Hindlimb muscle (tissue), 1 donor: ENCODE measurements around the gene SPINT2. TPM values are rescaled to one million over a fixed set of nuclear protein-coding genes. Genes with fewer than 3 reads are reported as not detected.
A peak's percentile ranks its signal among the peaks of the same experiment; 100 is the strongest.

ENCODE experiments used
- DNase-seq: peaks from one replicate; pipeline ENCODE4 v3.0.0-alpha.2; 2013
- polyA plus RNA-seq: library from polyadenylated mRNA; unstranded; fragments of 120-200 nt; gene quantifications from one replicate; pipeline ENCODE4 v1.2.1, GENCODE V29; 2013; ENCODE audit not compliant: insufficient read length

The SPINT2 gene
- polyA plus RNA-seq, 1 donor, result 5.2 TPM

DNA sequence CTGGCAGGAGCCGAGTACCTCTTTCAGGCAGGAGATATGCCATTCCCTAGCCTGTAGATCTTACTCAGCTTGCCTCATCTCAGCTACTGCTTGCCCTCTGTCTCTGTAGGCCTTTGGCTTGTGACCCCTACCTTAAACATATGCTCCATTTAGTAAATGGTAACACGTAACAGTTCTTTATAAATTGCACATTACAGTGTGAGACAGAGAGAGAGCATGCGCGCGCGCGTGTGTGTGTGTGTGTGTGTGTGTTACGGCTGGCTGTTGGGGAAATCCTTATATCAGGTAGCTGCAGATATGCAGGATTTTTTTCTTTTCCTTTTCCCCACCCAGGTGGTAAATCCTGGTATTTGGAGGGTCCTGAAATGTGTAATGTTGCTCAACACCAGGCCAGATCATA lies 4.2 kb downstream of the SPINT2 start:
- no peak for DNase-seq

GRCh38 chr19:38270587-38271167 lies 6.3 kb downstream of the SPINT2 start:
- DNase-seq, result no peak

GRCh38 chr19:38273499-38273898 lies 9.1 kb downstream of the SPINT2 start:
- DNase-seq, result no peak

- no peak for DNase-seq
These were observed 10.4 kb downstream of the SPINT2 start for GRCh38 chr19:38274739-38275138.

DNA sequence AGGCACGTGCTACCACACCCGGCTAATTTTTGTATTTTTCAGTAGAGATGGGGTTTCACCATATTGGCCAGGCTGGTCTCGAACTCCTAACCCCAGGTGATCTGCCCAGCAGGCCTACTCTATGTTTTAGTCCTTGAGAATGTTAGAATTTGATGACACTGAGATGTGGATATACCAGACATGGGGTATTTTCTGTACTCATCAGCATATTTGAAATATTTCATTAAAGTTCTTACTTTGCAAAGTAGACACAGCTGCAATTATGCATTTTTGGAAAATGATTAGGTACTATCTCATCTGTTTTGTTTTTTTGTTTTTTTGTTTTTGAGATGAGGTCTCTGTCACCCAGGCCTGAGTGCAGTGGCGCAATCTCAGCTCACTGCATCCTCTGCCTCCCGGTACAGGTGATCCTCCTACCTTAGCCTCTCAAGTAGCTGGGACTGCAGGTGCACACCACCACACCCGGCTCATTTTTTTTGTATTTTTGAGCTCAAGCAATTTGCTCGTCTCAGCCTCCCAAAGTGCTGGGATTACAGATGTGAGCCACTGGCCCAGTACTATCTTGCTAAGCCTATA lies 12.7 kb downstream of the SPINT2 start:
- no peak for DNase-seq

GRCh38 chr19:38277549-38277948 lies 13.2 kb downstream of the SPINT2 start:
- no peak for DNase-seq

DNA sequence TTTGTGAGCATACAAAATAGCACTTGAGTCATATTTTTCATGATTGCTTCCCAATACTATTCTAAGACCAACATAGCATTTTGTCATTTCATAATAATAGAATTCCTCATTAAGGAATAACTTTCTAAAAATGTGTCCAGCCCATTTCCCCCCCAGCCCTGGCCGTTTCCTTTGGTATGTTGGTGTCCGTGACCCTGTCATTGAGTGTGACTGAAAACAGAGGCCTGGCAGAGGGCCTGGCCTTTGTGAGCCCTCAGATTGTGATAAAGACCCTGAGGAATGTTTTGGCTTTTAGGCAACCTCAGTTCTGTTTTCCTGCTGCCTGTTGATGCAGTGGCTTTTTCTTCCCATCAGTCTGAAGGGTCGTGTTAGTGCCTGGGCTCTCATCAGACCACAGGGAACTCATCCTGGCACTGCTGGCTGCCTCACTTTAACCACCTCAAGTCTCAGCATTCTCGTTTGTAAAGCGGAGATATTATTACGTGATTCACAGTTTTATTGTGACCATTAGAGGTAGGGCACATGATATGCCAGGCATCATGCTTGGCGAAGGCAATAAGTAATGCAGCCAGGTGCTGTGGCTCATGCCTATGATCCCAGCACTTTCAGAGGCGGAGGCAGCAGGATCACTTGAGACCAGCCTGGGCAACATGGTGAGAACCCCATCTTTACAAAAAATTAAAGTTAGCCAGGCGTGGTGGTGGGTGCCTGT lies 13.8 kb downstream of the SPINT2 start:
- DNase-seq, result no peak

GRCh38 chr19:38278751-38279150 lies 14.4 kb downstream of the SPINT2 start:
- DNase-seq, result no peak

GRCh38 chr19:38280030-38280921 lies 15.9 kb downstream of the SPINT2 start:
- DNase-seq, result no peak

DNA sequence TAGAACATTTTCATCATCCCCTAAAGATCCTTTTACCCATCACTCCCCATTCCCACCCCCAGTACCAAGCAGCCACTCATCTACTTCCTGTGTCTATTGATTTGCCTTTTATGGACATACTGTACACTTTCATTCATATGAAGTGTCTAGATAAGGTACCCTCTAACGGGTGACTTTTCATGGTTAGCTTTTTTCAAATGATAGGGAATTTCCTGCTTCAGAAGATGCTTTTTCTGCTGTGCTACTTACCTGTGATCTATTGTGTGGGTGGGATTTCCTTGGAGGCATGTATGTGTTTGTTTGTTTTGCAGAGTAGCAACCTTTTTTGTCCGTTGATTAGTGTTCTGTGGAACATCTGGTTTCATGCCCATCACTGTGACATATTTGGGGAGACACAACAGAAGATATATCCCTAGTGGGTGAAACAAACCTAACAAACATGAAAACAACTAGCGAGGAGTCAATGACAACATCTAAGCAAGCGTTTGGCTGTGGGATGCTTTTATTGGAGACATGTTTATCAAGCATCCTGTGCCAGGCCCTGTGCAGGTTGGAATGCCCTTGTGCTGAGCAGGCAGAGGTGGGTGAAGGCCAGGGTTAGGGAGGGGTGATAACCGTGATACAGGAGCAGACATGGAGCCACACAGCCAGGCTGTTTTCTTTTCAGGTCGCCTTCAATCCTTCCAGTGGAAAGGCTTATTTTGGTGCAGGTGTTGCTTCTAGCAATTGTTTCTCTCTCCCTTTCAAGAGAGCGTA lies 17.6 kb downstream of the SPINT2 start:
- DNase-seq, result no peak

DNA sequence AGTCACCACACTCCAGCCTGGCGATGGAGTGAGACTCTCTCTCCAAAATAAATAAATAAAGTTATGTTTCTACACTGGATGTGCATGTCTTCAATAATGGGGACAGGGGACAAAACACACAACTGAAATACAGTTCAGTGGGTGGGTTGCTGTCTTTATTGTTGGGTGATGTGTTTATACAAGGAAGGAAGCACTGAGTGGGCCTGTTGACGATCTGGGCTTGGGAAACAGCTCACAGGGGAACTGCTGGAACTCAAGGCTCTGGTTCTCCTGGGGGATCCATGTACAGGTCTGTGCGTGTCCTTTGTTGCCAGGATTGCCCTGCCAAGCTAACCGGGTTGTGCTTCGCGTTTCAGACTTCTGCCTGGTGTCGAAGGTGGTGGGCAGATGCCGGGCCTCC lies 18.9 kb downstream of the SPINT2 start:
- no peak for DNase-seq

- DNase-seq, result no peak
These were observed 20.0 kb downstream of the SPINT2 start for GRCh38 chr19:38284422-38284821.

DNA sequence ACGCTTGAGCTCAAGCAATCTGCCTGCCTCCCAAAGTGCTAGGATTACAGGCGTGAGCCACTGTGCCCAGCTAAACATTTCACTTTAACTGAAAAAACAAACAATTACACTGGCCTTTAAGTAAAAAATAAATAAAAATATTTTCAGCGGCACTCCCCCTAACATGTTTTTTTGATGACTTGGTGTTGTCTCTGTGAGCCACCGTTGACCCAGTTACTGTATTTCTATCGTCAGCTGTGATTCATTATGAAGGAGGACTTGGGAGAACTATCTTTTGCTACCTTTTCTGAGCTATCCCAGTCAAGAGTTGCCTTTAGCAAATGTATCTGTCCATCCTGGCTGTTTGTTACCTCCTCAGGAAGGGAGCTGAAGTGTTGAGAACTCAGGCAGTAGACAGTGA lies 21.2 kb downstream of the SPINT2 start:
- no peak for DNase-seq

GRCh38 chr19:38287604-38288003 lies 23.2 kb downstream of the SPINT2 start:
- DNase-seq, result no peak

DNA sequence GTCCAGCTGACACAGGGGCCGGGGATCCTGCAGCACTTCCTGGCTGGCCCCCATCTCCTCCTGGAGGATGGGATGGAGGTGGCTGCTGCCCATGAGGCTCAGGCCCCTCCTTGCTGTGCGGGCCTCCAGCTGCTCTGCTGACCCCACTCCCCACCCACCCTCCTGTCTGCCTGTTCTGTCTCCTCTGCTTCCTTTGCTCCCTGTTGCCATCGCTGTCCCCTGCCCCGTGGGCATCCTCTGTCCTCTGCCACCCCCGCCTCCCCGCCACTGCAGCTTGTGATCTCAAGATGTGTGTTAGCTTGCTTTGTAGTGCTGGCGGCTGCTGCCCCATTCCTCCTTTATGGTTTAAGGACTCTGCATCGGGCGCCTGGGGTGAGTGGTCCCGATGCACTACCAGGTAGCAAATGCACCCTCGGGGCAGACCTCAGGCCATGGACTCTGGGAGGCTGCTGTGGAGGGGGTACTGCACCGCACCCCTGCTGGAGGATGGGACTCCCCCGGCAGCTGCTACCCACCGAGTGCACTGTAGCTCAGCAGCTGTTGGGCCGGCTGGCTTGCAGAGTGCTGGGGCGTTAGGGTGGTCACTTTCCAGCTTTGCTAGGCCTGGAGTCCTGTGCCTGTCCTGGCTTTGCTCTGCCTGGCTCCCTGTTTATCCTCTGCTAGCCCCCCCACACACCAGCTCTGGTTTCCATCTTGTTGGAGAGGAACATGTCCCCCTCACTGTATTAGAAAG lies 23.9 kb downstream of the SPINT2 start:
- DNase-seq, result no peak

DNA sequence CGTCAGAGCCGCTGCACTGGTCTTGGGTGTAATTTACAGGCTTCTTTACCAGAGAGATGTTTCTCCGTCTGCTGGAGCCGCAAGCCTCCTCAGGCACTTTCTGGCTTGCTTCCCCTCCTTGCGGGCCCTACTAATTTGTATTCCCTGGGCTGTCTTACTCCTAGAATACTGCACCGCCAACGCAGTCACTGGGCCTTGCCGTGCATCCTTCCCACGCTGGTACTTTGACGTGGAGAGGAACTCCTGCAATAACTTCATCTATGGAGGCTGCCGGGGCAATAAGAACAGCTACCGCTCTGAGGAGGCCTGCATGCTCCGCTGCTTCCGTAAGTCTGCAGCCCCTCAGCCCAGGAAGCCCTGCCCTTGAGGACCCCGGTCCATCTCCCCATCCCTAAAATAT lies 25.6 kb downstream of the SPINT2 start:
- no peak for DNase-seq

- DNase-seq, result peak; percentile 36
These were observed 26.3 kb downstream of the SPINT2 start for GRCh38 chr19:38290631-38291147.

GRCh38 chr19:38291855-38292254 lies 27.5 kb downstream of the SPINT2 start:
- no peak for DNase-seq

GRCh38 chr19:38293281-38293680 lies 28.9 kb downstream of the SPINT2 start:
- DNase-seq, result no peak

- DNase-seq, result no peak
These were observed 29.7 kb downstream of the SPINT2 start for GRCh38 chr19:38294090-38294489.
